H1 (cell line): ENCODE data around the gene ADGRV1. TPM values are rescaled to one million over a fixed set of nuclear protein-coding genes. Genes with fewer than 3 reads are reported as not detected.

ENCODE experiments used
- CTCF ChIA-PET: fragments of 300-600 bp; sonication (Branson Sonifier 250); formaldehyde crosslinking; loops from one replicate; lab custom pipeline; 2021; ENCODE audit not compliant: partially characterized antibody; lab: Charles Lee
- POLR2A ChIA-PET: fragments of 300-600 bp; sonication (Branson Sonifier 250); formaldehyde crosslinking; loops from one replicate; lab custom pipeline; 2021; ENCODE audit warnings: inconsistent platforms; ENCODE audit not compliant: partially characterized antibody; lab: Charles Lee
- DNase-seq, 2 experiments: peaks; one replicate each; pipeline versions ENCODE4 v3.0.0 to v3.0.0-alpha.2; 2010 to 2022; ENCODE audit warnings: low spot score in 2 of 2, low read depth in 1 of 2, mixed read lengths in 1 of 2
- FAIRE-seq: peaks from 2 replicates; lab custom pipeline; 2011; peaks lifted over from hg19 to GRCh38; lab: Jason Lieb, UNC
- H2AFZ ChIP-seq: 2 replicates; pipeline ENCODE4 v1.8.1; 2012; ENCODE audit warnings: low read length, inconsistent platforms
- H2AK5ac ChIP-seq: 2 replicates; pipeline ENCODE4 v1.6.1; 2013; ENCODE audit warnings: low read depth, low read length
- H2BK120ac ChIP-seq: replicated peaks from 2 replicates; pipeline ENCODE3; 2013; ENCODE audit warnings: low read depth, low read length, inconsistent platforms
- H2BK12ac ChIP-seq: 2 replicates; pipeline ENCODE4 v1.6.1; 2013; ENCODE audit warnings: low read depth, low read length
- H2BK15ac ChIP-seq: 2 replicates; pipeline ENCODE4 v1.6.1; 2013; ENCODE audit warnings: low read length
- H2BK20ac ChIP-seq: 2 replicates; pipeline ENCODE4 v1.6.1; 2013; ENCODE audit warnings: low read length
- H2BK5ac ChIP-seq: 2 replicates; pipeline ENCODE4 v1.6.1; 2013; ENCODE audit warnings: low read depth, low read length
- H3K14ac ChIP-seq: 2 replicates; pipeline ENCODE4 v1.6.1; 2013; ENCODE audit warnings: inconsistent platforms; ENCODE audit not compliant: insufficient read length
- H3K18ac ChIP-seq: 2 replicates; pipeline ENCODE4 v1.6.1; 2013; ENCODE audit warnings: low read length; ENCODE audit errors: extremely low read depth
- H3K23ac ChIP-seq: 2 replicates; pipeline ENCODE4 v1.6.1; 2013; ENCODE audit warnings: inconsistent platforms; ENCODE audit not compliant: insufficient read length
- H3K23me2 ChIP-seq: 2 replicates; pipeline ENCODE4 v1.6.1; 2013; ENCODE audit warnings: low read depth, low read length
- H3K27ac ChIP-seq: 2 replicates; pipeline ENCODE4 v1.6.1; 2011; ENCODE audit warnings: low read depth, low read length, inconsistent platforms
- H3K27me3 ChIP-seq, 4 experiments: replicated peaks in 1 of 4; 1 replicate in 1 of 4; 2 replicates in 3 of 4; pipeline versions ENCODE4 v1.6.1 to v1.8.1; 2011 to 2013; ENCODE audit warnings: low read length in 3 of 4, mild to moderate bottlenecking in 3 of 4, inconsistent platforms in 2 of 4, mixed read lengths in 2 of 4, moderate library complexity in 1 of 4; ENCODE audit not compliant: control insufficient read depth in 3 of 4, insufficient read depth in 3 of 4; ENCODE audit errors: extremely low read depth in 1 of 4
- H3K36me3 ChIP-seq, 4 experiments: 2 replicates each; pipeline versions ENCODE4 v1.6.1 to v1.8.1; 2011 to 2013; ENCODE audit warnings: mild to moderate bottlenecking in 4 of 4, low read length in 3 of 4, moderate library complexity in 2 of 4, control low read depth in 1 of 4, inconsistent platforms in 1 of 4; ENCODE audit not compliant: insufficient read depth in 4 of 4, control insufficient read depth in 2 of 4
- H3K4ac ChIP-seq: replicated peaks from 2 replicates; pipeline ENCODE3; 2013; ENCODE audit warnings: low read length, low read depth, mixed read lengths, inconsistent platforms; ENCODE audit not compliant: insufficient read length
- H3K4me1 ChIP-seq, 4 experiments: replicated peaks in 1 of 4; 1 replicate in 1 of 4; 2 replicates in 3 of 4; pipeline versions ENCODE4 v1.6.1 to v1.8.1; 2011 to 2013; ENCODE audit warnings: low read length in 3 of 4, inconsistent platforms in 2 of 4, mixed read lengths in 1 of 4; ENCODE audit not compliant: insufficient read depth in 4 of 4, control insufficient read depth in 3 of 4
- H3K4me2 ChIP-seq, 2 experiments: 2 replicates each; pipeline versions ENCODE4 v1.6.1 to v1.8.1; 2011 to 2013; ENCODE audit warnings: low read depth in 2 of 2, low read length in 2 of 2, control low read depth in 1 of 2, inconsistent platforms in 1 of 2, mild to moderate bottlenecking in 1 of 2; ENCODE audit not compliant: insufficient read depth in 1 of 2
- H3K4me3 ChIP-seq, 4 experiments: fragments of 200-600, 300-600 bp in 1 of 4; sonication (generic), shearing (Covaris generic), sonication (Bioruptor Twin) in 1 of 4; 2 replicates each; pipeline versions ENCODE4 v1.5.1 to v1.8.1; 2011 to 2016; ENCODE audit warnings: low read length in 4 of 4, low read depth in 3 of 4, control low read depth in 2 of 4, inconsistent platforms in 2 of 4, mild to moderate bottlenecking in 2 of 4, mixed read lengths in 1 of 4, moderate library complexity in 1 of 4; ENCODE audit not compliant: insufficient read depth in 2 of 4; ENCODE audit errors: extremely low read depth in 1 of 4
- H3K56ac ChIP-seq: replicated peaks from 2 replicates; pipeline ENCODE3; 2013; ENCODE audit warnings: low read depth, mild to moderate bottlenecking, mixed read lengths, low read length, inconsistent platforms; ENCODE audit not compliant: insufficient read length
- H3K79me1 ChIP-seq: 2 replicates; pipeline ENCODE4 v1.6.1; 2013; ENCODE audit warnings: low read depth, low read length, control low read depth
- H3K79me2 ChIP-seq, 2 experiments: 2 replicates each; pipeline versions ENCODE4 v1.6.1 to v1.8.1; 2012 to 2013; ENCODE audit warnings: low read length in 2 of 2, mild to moderate bottlenecking in 2 of 2, inconsistent platforms in 1 of 2; ENCODE audit not compliant: insufficient read depth in 2 of 2, control insufficient read depth in 1 of 2
- H3K9ac ChIP-seq, 4 experiments: replicated peaks in 1 of 4; 1 replicate in 1 of 4; 2 replicates in 3 of 4; pipeline versions ENCODE4 v1.6.1 to v1.8.1; 2011 to 2013; ENCODE audit warnings: low read depth in 3 of 4, low read length in 3 of 4, control low read depth in 2 of 4, mild to moderate bottlenecking in 2 of 4, moderate library complexity in 2 of 4, inconsistent platforms in 1 of 4; ENCODE audit errors: extremely low read depth in 1 of 4
- H3K9me3 ChIP-seq, 2 experiments: 2 replicates each; pipeline versions ENCODE4 v1.6.1 to v1.8.1; 2012 to 2013; ENCODE audit warnings: mild to moderate bottlenecking in 2 of 2, moderate library complexity in 2 of 2, control low read depth in 1 of 2, inconsistent platforms in 1 of 2, low read depth in 1 of 2, low read length in 1 of 2, mixed read lengths in 1 of 2; ENCODE audit not compliant: insufficient read depth in 2 of 2
- H4K20me1 ChIP-seq, 2 experiments: replicated peaks in 1 of 2; 2 replicates each; pipeline versions ENCODE3 to v1.8.1; 2011 to 2013; ENCODE audit warnings: inconsistent platforms in 2 of 2, low read length in 2 of 2, mild to moderate bottlenecking in 1 of 2; ENCODE audit not compliant: insufficient read depth in 2 of 2, control insufficient read depth in 1 of 2
- H4K5ac ChIP-seq: 2 replicates; pipeline ENCODE4 v1.6.1; 2013; ENCODE audit warnings: low read length, low read depth, mixed read lengths, inconsistent platforms; ENCODE audit not compliant: insufficient read length
- H4K8ac ChIP-seq: 2 replicates; pipeline ENCODE4 v1.8.0; 2013; ENCODE audit warnings: mild to moderate bottlenecking, moderate library complexity, low read length, inconsistent platforms; ENCODE audit not compliant: insufficient read depth; ENCODE audit errors: extremely low read depth
- H4K91ac ChIP-seq: replicated peaks from 2 replicates; pipeline ENCODE3; 2013; ENCODE audit warnings: low read length, mixed read lengths, inconsistent platforms; ENCODE audit not compliant: insufficient read length
- CREB1 ChIP-seq: IDR thresholded peaks from 2 replicates; pipeline ENCODE4 v1.6.1; 2012; ENCODE audit warnings: inconsistent platforms
- EZH2 ChIP-seq: fragments of 200-600 bp; sonication (generic); IDR thresholded peaks from 2 replicates; pipeline ENCODE4 v1.7.1; 2012; ENCODE audit warnings: low read depth, mild to moderate bottlenecking, moderate library complexity, low read length, inconsistent platforms; ENCODE audit not compliant: severe bottlenecking
- GABPA ChIP-seq: IDR thresholded peaks from 2 replicates; pipeline ENCODE4 v1.6.1; 2011; ENCODE audit warnings: mild to moderate bottlenecking, low read length, moderate library complexity, borderline replicate concordance; ENCODE audit not compliant: insufficient read depth
- JUND ChIP-seq: IDR thresholded peaks from 2 replicates; pipeline ENCODE4 v1.6.1; 2011; ENCODE audit warnings: mild to moderate bottlenecking, improper control_type of control experiment, low read length
- NRF1 ChIP-seq: IDR thresholded peaks from 2 replicates; pipeline ENCODE4 v1.6.1; 2011; ENCODE audit warnings: mild to moderate bottlenecking, low read depth, low read length, improper control_type of control experiment
- POLR2AphosphoS5 ChIP-seq: IDR thresholded peaks from 2 replicates; pipeline ENCODE4 v1.6.1; 2011; ENCODE audit warnings: low read depth, low read length
- POU5F1 ChIP-seq: IDR thresholded peaks from 2 replicates; pipeline ENCODE4 v1.6.1; 2011; ENCODE audit warnings: low read depth, mild to moderate bottlenecking, low read length, moderate library complexity
- SAP30 ChIP-seq: fragments of 300-600 bp; sonication (generic); IDR thresholded peaks from 2 replicates; pipeline ENCODE4 v1.7.1; 2012; ENCODE audit warnings: low read length, moderate library complexity, mild to moderate bottlenecking, inconsistent platforms; ENCODE audit not compliant: insufficient read depth, insufficient replicate concordance
- SP1 ChIP-seq: IDR thresholded peaks from 2 replicates; pipeline ENCODE4 v1.6.1; 2011; ENCODE audit warnings: low read depth, low read length
- TCF12 ChIP-seq: IDR thresholded peaks from 2 replicates; pipeline ENCODE4 v1.6.1; 2011; ENCODE audit warnings: low read depth, mild to moderate bottlenecking, low read length
- YY1 ChIP-seq: IDR thresholded peaks from 2 replicates; pipeline ENCODE4 v1.6.1; 2011; ENCODE audit warnings: low read depth, mild to moderate bottlenecking, low read length
- WGBS, 2 experiments: shearing (Covaris generic) in 1 of 2; methylation state at CpG; one replicate each; pipeline versions ENCODE4 v1.1.6 to v1.1.7; 2013 to 2015; ENCODE audit warnings: low lambda C conversion rate in 2 of 2, mixed read lengths in 2 of 2, inconsistent platforms in 1 of 2, low coverage in 1 of 2, missing lambda C conversion rate in 1 of 2; ENCODE audit not compliant: insufficient replicate concordance in 2 of 2, insufficient coverage in 1 of 2, insufficient read length in 1 of 2; ENCODE audit errors: extremely low coverage in 1 of 2, missing lambda C conversion rate in 1 of 2; 5-methylcytosine and 5-hydroxymethylcytosine counted together
- polyA plus RNA-seq, 7 experiments: library from polyadenylated mRNA; depleted of rRNA in 3 of 7; stranded (reverse) in 5 of 7; unstranded in 2 of 7; fragments of >200 nt in 5 of 7; fragments of 200-250 nt in 2 of 7; gene quantifications; 1 replicate in 5 of 7; 2 replicates in 1 of 7; 4 replicates in 1 of 7; pipeline versions ENCODE4 v1.2.1 to v1.2.3, GENCODE V29; 2011 to 2013; ENCODE audit warnings: missing spikeins in 2 of 7, mixed read lengths in 2 of 7
- total RNA-seq: library from RNA; stranded (reverse); fragmentation: NEBNext Ultra II Directional; extraction: Animal tissue kit (Norgen Biotek cat#: 25700); gene quantifications from 2 replicates; pipeline ENCODE4 v1.2.1, GENCODE V29; 2021
- TF ChIP-seq, protein P1 (sequence below): IDR thresholded peaks from 2 replicates; pipeline ENCODE4 v1.6.1; 2011; ENCODE audit warnings: low read length, improper control_type of control experiment

Gene ADGRV1
- total and polyA plus RNA-seq, 2 of the 8 experiments (the other 6 are each of a cell fraction or from before 2014, with no cell fraction given): 53.1 to 62.2 TPM

DNA sequence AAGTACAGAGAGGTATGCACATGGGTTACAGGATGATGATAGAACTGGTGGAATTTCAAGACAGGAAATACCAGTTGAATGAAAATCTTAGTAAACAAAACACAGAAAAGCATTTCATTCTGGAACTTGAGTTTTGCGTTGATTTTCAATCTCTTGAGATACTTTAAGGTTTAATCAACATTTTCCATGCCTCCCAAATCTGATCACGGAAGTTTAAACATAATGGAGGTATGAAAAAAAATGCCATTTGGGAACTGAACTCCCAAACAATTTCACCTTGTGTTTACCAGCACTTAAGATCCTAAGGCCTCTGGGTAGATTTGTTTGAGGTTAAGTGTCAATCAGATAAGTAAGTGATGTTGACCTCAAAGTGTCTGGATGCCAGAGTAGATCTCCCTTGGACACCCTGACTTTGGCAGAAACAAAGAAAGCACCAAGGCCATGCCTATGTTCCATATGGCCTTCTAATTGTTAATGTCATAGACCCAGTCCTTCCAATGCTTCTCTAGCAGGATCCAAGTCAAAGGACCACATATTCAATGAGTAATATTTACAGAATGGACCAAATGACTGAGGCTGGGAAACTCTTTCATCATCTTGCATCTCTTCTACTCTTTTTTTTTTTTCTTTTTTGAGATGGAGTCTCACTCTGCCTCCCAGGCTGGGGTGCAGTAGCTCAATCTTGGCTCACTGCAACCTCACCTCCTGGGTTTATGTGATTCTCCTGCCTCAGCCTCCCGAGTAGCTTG is 607.6 kb downstream of the ADGRV1 start:
- no peak for DNase-seq
- Histone ChIP-seq H3K18ac (no peak overlapping the region), H3K27me3 (no peaks in the 10 kb centered on the region), H3K23me2 (no peaks in the 10 kb centered on the region), H4K91ac (no peak overlapping the region), H4K20me1 (no peaks in the 10 kb centered on the region), H4K5ac (no peak overlapping the region), H2BK5ac (no peak overlapping the region), H2BK15ac (no peak overlapping the region), H3K9me3 (no peaks in the 10 kb centered on the region)
- FAIRE-seq: no peak
- POLR2A ChIA-PET: interaction anchor here (0.7 kb wide), 1 partner anchor 71 kb away, joined by 3 read pairs; no protein-coding TSS in a partner anchor
- 92% methylated on average over 3 of the region's 3 CpGs; no CpG with 5 or more reads in 1 of the 2 experiments for WGBS, 2 experiments
- CTCF ChIA-PET: no interaction called here
- TF ChIP-seq JUND (no peak), TCF12 (no peak), CREB1 (no peak), EZH2 (no peak), GABPA (no peak), YY1 (no peak), POU5F1 (no peak), SP1 (no peak), POLR2AphosphoS5 (no peak), SAP30 (no peak), NRF1 (no peak)
- TF ChIP-seq, protein P1, sequence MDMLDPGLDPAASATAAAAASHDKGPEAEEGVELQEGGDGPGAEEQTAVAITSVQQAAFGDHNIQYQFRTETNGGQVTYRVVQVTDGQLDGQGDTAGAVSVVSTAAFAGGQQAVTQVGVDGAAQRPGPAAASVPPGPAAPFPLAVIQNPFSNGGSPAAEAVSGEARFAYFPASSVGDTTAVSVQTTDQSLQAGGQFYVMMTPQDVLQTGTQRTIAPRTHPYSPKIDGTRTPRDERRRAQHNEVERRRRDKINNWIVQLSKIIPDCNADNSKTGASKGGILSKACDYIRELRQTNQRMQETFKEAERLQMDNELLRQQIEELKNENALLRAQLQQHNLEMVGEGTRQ: no peak
- TF ChIP-seq, all 59 proteins: peak for 0
- Histone ChIP-seq H2AFZ (no peak overlapping the region), H3K14ac (no peak overlapping the region), H3K79me1 (no peaks in the 10 kb centered on the region), H3K23ac (no peak overlapping the region), H3K56ac (no peak overlapping the region), H3K4me2 (no peak overlapping the region), H3K36me3 (peaks cover 0 to 6% (median 1%) of the 10 kb centered on the region in 4 experiments; a peak in 3 of 8 replicates), H4K8ac (no peak overlapping the region), H2AK5ac (no peak overlapping the region), H2BK20ac (no peak overlapping the region), H3K27ac (no peak overlapping the region), H2BK120ac (no peak overlapping the region), H3K4ac (no peak overlapping the region), H3K4me1 (no peaks in the 10 kb centered on the region), H3K79me2 (no peaks in the 10 kb centered on the region), H3K9ac (no peak overlapping the region), H3K4me3 (no peak overlapping the region), H2BK12ac (no peak overlapping the region)
